ENCODE results near the gene RHBDF1.
"Not testable (repeated sequence)": the region's sequence is repeated elsewhere in the genome, so short reads cannot be mapped to it uniquely, and the experiment has no call there.

Gene RHBDF1

DNA sequence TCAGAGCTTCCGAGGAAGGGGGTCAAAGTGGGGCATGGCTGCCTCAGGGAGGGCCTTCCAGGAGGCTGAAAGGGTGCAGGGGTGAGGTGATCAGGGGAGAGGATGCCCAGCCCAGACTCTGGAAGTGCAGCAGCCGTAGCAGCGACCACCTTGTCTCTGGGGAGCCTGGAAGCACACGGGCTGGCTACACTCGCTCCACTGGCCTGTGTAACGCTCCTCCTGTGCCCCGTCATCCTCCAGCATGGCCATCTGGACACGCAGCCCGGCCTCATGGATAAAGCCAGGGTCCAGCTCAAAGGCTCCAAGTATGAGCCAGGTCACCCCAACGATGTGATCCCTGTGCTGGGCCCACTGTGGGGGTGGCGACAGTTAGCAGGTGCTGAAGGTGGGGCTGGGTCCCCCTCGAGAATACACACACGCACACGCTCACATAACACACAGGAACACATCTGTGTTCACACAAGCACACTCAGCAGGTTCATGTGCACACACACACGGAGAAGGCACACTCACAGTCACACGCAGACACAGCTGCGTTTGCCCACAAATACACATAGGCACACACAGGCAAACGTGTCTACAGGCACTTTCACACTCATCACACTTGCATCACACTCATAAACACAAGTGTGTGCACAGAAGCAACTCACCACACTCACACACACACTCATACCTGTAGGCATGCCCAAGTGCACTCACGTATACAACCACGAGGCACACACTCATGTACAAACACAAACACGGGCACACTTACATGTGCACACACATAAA lies 38.4 kb downstream of the RHBDF1 start:
- no peak for DNase-seq

- not testable (repeated sequence) for DNase-seq
Observed at GRCh38 chr16:33154-33876, 39.1 kb downstream of the RHBDF1 start.

DNA sequence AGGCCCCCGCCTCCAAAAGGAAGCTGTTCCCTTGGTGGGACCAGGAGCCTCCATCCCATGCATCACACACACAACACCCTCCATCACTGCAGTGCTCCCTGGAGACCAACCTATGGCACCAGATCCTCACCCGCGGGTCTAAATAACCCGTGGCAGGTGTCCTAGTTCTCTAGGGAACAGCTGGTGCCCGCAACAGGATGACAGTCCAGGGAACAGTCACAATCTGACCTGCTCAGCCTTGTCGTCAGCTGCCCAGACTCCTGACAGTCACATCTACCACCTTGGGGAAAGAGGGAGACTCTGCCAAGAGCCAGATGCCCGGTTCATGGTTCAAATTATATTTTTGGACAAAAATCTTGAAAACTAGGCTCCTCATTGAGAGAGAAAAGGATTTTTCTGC lies 41.8 kb downstream of the RHBDF1 start:
- DNase-seq = not testable (repeated sequence)

DNA sequence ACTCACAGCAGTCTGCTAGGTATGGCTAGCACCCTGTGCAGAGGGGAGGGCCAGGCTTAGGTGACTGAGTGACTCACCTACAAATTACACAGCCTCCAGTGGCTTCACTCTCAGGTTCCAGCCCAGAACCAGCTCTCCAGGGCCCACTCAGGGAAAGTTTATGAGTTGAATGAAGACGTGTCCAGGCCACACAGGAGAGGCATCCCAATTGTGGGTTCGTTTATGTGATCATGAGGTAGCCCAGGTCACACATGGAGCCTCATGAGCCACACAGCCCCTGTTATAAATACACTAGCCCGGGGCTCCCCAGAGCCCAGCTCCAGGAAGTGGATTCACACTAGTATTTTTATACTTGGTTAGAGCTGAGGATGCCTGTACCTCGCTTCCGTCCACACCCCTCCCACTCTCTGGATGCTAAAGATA lies 46.5 kb downstream of the RHBDF1 start:
- DNase-seq = not testable (repeated sequence)

GRCh38 chr16:24151-24550 lies 48.3 kb downstream of the RHBDF1 start:
- not testable (repeated sequence) for DNase-seq

DNA sequence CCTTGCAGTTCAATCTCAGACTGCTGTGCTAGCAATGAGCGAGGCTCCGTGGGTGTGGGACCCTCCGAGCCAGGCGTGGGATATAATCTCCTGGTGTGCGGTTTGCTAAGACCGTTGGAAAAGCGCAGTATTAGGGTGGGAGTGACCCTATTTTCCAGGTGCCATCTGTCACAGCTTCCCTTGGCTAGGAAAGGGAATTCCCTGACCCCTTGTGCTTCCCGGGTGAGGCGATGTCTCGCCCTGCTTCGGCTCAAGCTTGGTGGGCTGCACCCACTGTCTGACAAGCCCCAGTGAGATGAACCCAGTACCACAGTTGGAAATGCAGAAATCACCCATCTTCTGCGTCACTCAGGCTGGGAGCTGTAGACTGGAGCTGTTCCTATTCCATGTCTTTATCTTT lies 51.5 kb downstream of the RHBDF1 start:
- DNase-seq = not testable (repeated sequence)

- DNase-seq = not testable (repeated sequence)
Observed at GRCh38 chr16:17062-17765, 55.2 kb downstream of the RHBDF1 start.

DNA sequence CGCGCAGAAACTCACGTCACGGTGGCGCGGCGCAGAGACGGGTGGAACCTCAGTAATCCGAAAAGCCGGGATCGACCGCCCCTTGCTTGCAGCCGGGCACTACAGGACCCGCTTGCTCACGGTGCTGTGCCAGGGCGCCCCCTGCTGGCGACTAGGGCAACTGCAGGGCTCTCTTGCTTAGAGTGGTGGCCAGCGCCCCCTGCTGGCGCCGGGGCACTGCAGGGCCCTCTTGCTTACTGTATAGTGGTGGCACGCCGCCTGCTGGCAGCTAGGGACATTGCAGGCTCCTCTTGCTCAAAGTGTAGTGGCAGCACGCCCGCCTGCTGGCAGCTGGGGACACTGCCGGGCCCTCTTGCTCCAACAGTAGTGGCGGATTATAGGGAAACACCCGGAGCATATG lies 61.7 kb downstream of the RHBDF1 start:
- peak; percentile 80 for DNase-seq

GRCh38 chr16:9903-10665 lies 62.3 kb downstream of the RHBDF1 start:
- DNase-seq = no peak
